A549 (cell line): ENCODE data around the gene SLC6A16. TPM values are rescaled to one million over a fixed set of nuclear protein-coding genes. Genes with fewer than 3 reads are reported as not detected.
"Not testable (repeated sequence)": the region's sequence is repeated elsewhere in the genome, so short reads cannot be mapped to it uniquely, and the experiment has no call there.

Source experiments
- ATAC-seq, 2 experiments: fragments of 200-7000 bp in 1 of 2; fragments of >200 bp in 1 of 2; cut with Nextera tagmentation in 1 of 2; cut with Tn5 transposase in 1 of 2; 3 replicates each; pipeline versions ENCODE4 v1.8.0 to v1.9.1; 2018 to 2020; ENCODE audit warnings: mild to moderate bottlenecking in 1 of 2, moderate library complexity in 1 of 2
- CTCF ChIA-PET: fragments of 300-600 bp; sonication (Branson Sonifier 250); formaldehyde crosslinking; extraction: SDS; loops from one replicate; lab custom pipeline; 2021; ENCODE audit warnings: antibody characterized with exemption, inconsistent platforms; lab: Yijun Ruan, JAX
- POLR2A ChIA-PET: fragments of 350-600 bp; formaldehyde crosslinking; extraction: SDS; loops from one replicate; lab custom pipeline; 2021; ENCODE audit warnings: antibody characterized with exemption, inconsistent platforms; lab: Yijun Ruan, JAX
- DNase-seq, 2 experiments: peaks; one replicate each; pipeline versions ENCODE4 v3.0.0 to v3.0.0-alpha.2; 2011 to 2016; ENCODE audit warnings: low read depth in 1 of 2, low spot score in 1 of 2
- FAIRE-seq: peaks from 2 replicates; lab custom pipeline; 2011; peaks lifted over from hg19 to GRCh38; lab: Jason Lieb, UNC
- H3K27ac ChIP-seq, 2 experiments: fragments of >200 bp; sonication (Bioruptor Twin); formaldehyde crosslinking; 3 replicates each; pipeline ENCODE4 v1.5.1; 2016 to 2017
- H3K4me1 ChIP-seq: fragments of >200 bp; sonication (Bioruptor Twin); formaldehyde crosslinking; 3 replicates; pipeline ENCODE4 v1.6.1; 2016
- H3K4me2 ChIP-seq: fragments of >200 bp; sonication (Bioruptor Twin); formaldehyde crosslinking; 3 replicates; pipeline ENCODE4 v1.6.1; 2016
- H3K4me3 ChIP-seq: fragments of >200 bp; sonication (Bioruptor Twin); formaldehyde crosslinking; 3 replicates; pipeline ENCODE4 v1.5.1; 2016
- H3K9me3 ChIP-seq: fragments of >200 bp; sonication (Bioruptor Twin); formaldehyde crosslinking; 3 replicates; pipeline ENCODE4 v1.6.1; 2016
- BHLHE40 ChIP-seq: IDR thresholded peaks from 2 replicates; pipeline ENCODE4 v1.6.1; 2012; ENCODE audit warnings: low read depth, low read length, inconsistent platforms
- CBX8 ChIP-seq: fragments of 200-600 bp; sonication (generic); IDR thresholded peaks from 2 replicates; pipeline ENCODE4 v1.6.1; 2016
- CEBPB ChIP-seq, 2 experiments: fragments of >200 bp in 1 of 2; sonication (Bioruptor Twin) in 1 of 2; formaldehyde crosslinking in 1 of 2; IDR thresholded peaks; 2 replicates each; pipeline ENCODE4 v1.6.1; 2012 to 2016
- CHD2 ChIP-seq: fragments of 150-350 bp; IDR thresholded peaks from 2 replicates; pipeline ENCODE4 v1.6.1; 2014; ENCODE audit warnings: low read length; ENCODE audit not compliant: partially characterized antibody
- CHD4 ChIP-seq: fragments of 200-600 bp; sonication (generic); IDR thresholded peaks from 2 replicates; pipeline ENCODE4 v1.6.1; 2016; ENCODE audit warnings: antibody characterized with exemption, mild to moderate bottlenecking, borderline replicate concordance
- EP300 ChIP-seq, 2 experiments: fragments of >200 bp; sonication (Bioruptor Twin); formaldehyde crosslinking; IDR thresholded peaks; 2 replicates in 1 of 2; 3 replicates in 1 of 2; pipeline ENCODE4 v1.6.1; 2016 to 2017
- ESRRA ChIP-seq: fragments of 150-350 bp; IDR thresholded peaks from 2 replicates; pipeline ENCODE4 v1.6.1; 2014; ENCODE audit warnings: mild to moderate bottlenecking, low read length, borderline replicate concordance
- FOSL2 ChIP-seq, 2 experiments: fragments of 450-650 bp in 1 of 2; fragments of >200 bp in 1 of 2; sonication (Bioruptor Twin) in 1 of 2; formaldehyde crosslinking; IDR thresholded peaks; 2 replicates each; pipeline versions ENCODE4 v1.5.0 to v1.6.1; 2016 to 2020; ENCODE audit warnings: mild to moderate bottlenecking in 1 of 2, moderate library complexity in 1 of 2
- HDAC2 ChIP-seq: fragments of 200-600 bp; sonication (generic); IDR thresholded peaks from 2 replicates; pipeline ENCODE4 v1.6.1; 2016
- HOXA7 ChIP-seq: fragments of 250-450 bp; sonication (Bioruptor Pico); IDR thresholded peaks from 2 replicates; pipeline ENCODE4 v1.5.0; 2020; ENCODE audit warnings: mild to moderate bottlenecking, moderate library complexity
- HOXB5 ChIP-seq: fragments of 250-450 bp; sonication (Bioruptor Pico); IDR thresholded peaks from 2 replicates; pipeline ENCODE4 v1.5.0; 2020; ENCODE audit warnings: mild to moderate bottlenecking, moderate library complexity
- JUN ChIP-seq, 2 experiments: fragments of >200 bp; sonication (Bioruptor Twin); formaldehyde crosslinking; IDR thresholded peaks; 2 replicates in 1 of 2; 3 replicates in 1 of 2; pipeline ENCODE4 v1.6.1; 2016 to 2017
- KDM1A ChIP-seq: fragments of 200-600 bp; sonication (generic); IDR thresholded peaks from 2 replicates; pipeline ENCODE4 v1.6.1; 2016; ENCODE audit warnings: low read depth, mild to moderate bottlenecking
- MAFK ChIP-seq: fragments of 450-650 bp; IDR thresholded peaks from 2 replicates; pipeline ENCODE4 v1.6.1; 2014; ENCODE audit not compliant: partially characterized antibody
- MAZ ChIP-seq: fragments of 150-350 bp; IDR thresholded peaks from 2 replicates; pipeline ENCODE4 v1.6.1; 2014; ENCODE audit warnings: antibody characterized with exemption, low read depth, low read length, borderline replicate concordance
- NPAS2 ChIP-seq: fragments of 250-450 bp; sonication (Bioruptor Pico); IDR thresholded peaks from 2 replicates; pipeline ENCODE4 v1.8.0; 2022; ENCODE audit warnings: mild to moderate bottlenecking, moderate library complexity, borderline replicate concordance
- NR3C1 ChIP-seq: fragments of >200 bp; sonication (Bioruptor Twin); formaldehyde crosslinking; IDR thresholded peaks from 3 replicates; pipeline ENCODE4 v1.6.1; 2017
- RAD21 ChIP-seq, 2 experiments: fragments of >200 bp in 1 of 2; sonication (Bioruptor Twin) in 1 of 2; formaldehyde crosslinking in 1 of 2; IDR thresholded peaks in 1 of 2; conservative IDR thresholded peaks in 1 of 2; 2 replicates in 1 of 2; 3 replicates in 1 of 2; pipeline ENCODE4 v1.6.1; 2012 to 2018; ENCODE audit warnings: inconsistent platforms in 1 of 2
- RCOR1 ChIP-seq: fragments of 150-350 bp; IDR thresholded peaks from 2 replicates; pipeline ENCODE4 v1.6.1; 2014; ENCODE audit warnings: antibody characterized with exemption, low read length, low read depth
- RFX5 ChIP-seq: fragments of 450-650 bp; IDR thresholded peaks from 2 replicates; pipeline ENCODE4 v1.7.1; 2014; ENCODE audit warnings: antibody characterized with exemption, mild to moderate bottlenecking, moderate library complexity
- RNF2 ChIP-seq: fragments of 200-600 bp; sonication (generic); IDR thresholded peaks from 2 replicates; pipeline ENCODE4 v1.6.1; 2016; ENCODE audit warnings: low read depth, mild to moderate bottlenecking, antibody characterized with exemption, moderate library complexity, borderline replicate concordance
- SREBF2 ChIP-seq: fragments of 450-650 bp; IDR thresholded peaks from 2 replicates; pipeline ENCODE4 v1.6.1; 2014; ENCODE audit warnings: mild to moderate bottlenecking, moderate library complexity
- TFCP2L1 ChIP-seq: fragments of 250-450 bp; sonication (Bioruptor Pico); IDR thresholded peaks from 2 replicates; pipeline ENCODE4 v1.5.0; 2021; ENCODE audit warnings: mild to moderate bottlenecking
- ZC3H11A ChIP-seq: fragments of 450-650 bp; IDR thresholded peaks from 2 replicates; pipeline ENCODE4 v1.6.1; 2014; ENCODE audit warnings: antibody characterized with exemption, mild to moderate bottlenecking
- ZNF302 ChIP-seq: fragments of 250-450 bp; sonication (Bioruptor Pico); IDR thresholded peaks from 2 replicates; pipeline ENCODE4 v1.9.0; 2021; ENCODE audit warnings: inconsistent platforms, mild to moderate bottlenecking, moderate library complexity
- ZSCAN20 ChIP-seq: fragments of 250-450 bp; sonication (Bioruptor Pico); IDR thresholded peaks from 2 replicates; pipeline ENCODE4 v1.8.0; 2022; ENCODE audit warnings: mild to moderate bottlenecking, moderate library complexity
- WGBS: methylation state at CpG from one replicate; pipeline ENCODE4 v1.1.6; 2017; ENCODE audit errors: missing lambda C conversion rate; 5-methylcytosine and 5-hydroxymethylcytosine counted together
- polyA plus RNA-seq, 4 experiments: library from polyadenylated mRNA; depleted of rRNA in 3 of 4; stranded (reverse); fragments of >200 nt; fragmentation: RNase III in 1 of 4; extraction: RNeasy Plus Mini Kit Qiagen cat#74134 plus additional on column Dnase treatment in 1 of 4; gene quantifications; 2 replicates in 3 of 4; 3 replicates in 1 of 4; pipeline ENCODE4 v1.2.3, GENCODE V29; 2011 to 2017
- TF ChIP-seq, protein P1 (sequence below): fragments of 450-650 bp; IDR thresholded peaks from 2 replicates; pipeline ENCODE4 v1.6.1; 2014; ENCODE audit warnings: antibody characterized with exemption
- TF ChIP-seq, protein P2 (sequence below): fragments of >200 bp; sonication (Bioruptor Twin); formaldehyde crosslinking; IDR thresholded peaks from 3 replicates; pipeline ENCODE4 v1.6.1; 2016

Gene SLC6A16
- polyA plus RNA-seq, 2 of the 4 experiments (the other 2 are of a cell fraction): 3.2 to 5.9 TPM

DNA sequence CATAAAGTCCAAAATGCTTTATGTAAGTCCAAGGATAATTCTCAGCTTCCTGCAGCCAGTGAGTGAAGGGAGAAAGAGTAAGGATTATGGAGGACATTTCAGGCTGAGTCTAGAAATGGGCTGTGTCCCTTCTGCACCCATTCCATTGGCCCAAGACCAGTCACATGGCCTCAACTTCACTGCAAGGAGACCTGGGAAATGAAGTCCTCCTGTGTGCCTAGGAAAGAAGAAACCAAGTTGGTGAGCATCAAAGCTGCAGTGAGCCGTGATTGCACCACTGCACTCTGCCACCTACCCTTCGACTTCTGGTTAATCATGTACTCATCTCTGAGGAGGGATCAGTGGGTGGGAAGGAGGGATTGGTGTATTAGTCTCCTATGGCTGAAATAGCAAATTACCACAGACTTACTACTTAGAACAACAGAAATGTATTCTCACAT is 6.6 kb upstream of the SLC6A16 start:
- FAIRE-seq (no peak), DNase-seq (peak; percentile 60 to 77), ATAC-seq (peak; percentile 84 to 91)
- CTCF ChIA-PET: interaction anchor here (0.8 to 2.0 kb wide), 6 partner anchors 13 to 133 kb away, joined by 3 to 7 read pairs (median 5); no protein-coding TSS in a partner anchor
- Histone ChIP-seq H3K4me3 (no peak overlapping the region), H3K27ac (no peak overlapping the region), H3K9me3 (no peaks in the 10 kb centered on the region), H3K4me2 (no peak overlapping the region), H3K4me1 (no peaks in the 10 kb centered on the region)
- 29% methylated on average over 2 of the region's 2 CpGs for WGBS
- POLR2A ChIA-PET: no interaction called here
- no peak for TF ChIP-seq CHD2
- TF ChIP-seq, protein P1, sequence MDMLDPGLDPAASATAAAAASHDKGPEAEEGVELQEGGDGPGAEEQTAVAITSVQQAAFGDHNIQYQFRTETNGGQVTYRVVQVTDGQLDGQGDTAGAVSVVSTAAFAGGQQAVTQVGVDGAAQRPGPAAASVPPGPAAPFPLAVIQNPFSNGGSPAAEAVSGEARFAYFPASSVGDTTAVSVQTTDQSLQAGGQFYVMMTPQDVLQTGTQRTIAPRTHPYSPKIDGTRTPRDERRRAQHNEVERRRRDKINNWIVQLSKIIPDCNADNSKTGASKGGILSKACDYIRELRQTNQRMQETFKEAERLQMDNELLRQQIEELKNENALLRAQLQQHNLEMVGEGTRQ: peak; percentile 88

DNA sequence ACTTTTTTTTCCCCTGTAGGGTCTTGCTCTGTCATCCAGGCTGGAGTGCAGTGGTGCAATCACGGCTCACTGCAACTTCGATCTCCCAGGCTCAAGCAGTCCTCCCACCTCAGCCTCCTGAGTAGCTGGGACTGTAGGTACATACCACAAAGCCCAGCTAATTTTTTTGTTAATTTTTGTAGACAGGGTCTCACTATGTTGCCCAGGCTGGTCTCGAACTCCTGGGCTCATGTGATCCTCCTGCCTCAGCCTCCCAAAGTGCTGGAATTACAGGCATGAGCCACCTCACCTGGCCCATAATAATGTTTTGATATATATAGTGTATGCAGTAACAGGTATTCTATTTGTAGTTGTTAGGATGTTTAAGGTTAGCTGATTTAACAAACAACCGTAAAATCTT is 6.2 kb upstream of the SLC6A16 start:
- H3K4me1 ChIP-seq, H3K9me3 ChIP-seq, FAIRE-seq, H3K4me2 ChIP-seq, H3K27ac ChIP-seq, ATAC-seq, POLR2A ChIA-PET, DNase-seq, H3K4me3 ChIP-seq: not testable (repeated sequence)
- 88% methylated on average over 4 of the region's 4 CpGs for WGBS
- CTCF ChIA-PET: interaction anchor here (0.8 to 2.0 kb wide), 6 partner anchors 13 to 132 kb away, joined by 3 to 7 read pairs (median 5); no protein-coding TSS in a partner anchor

DNA sequence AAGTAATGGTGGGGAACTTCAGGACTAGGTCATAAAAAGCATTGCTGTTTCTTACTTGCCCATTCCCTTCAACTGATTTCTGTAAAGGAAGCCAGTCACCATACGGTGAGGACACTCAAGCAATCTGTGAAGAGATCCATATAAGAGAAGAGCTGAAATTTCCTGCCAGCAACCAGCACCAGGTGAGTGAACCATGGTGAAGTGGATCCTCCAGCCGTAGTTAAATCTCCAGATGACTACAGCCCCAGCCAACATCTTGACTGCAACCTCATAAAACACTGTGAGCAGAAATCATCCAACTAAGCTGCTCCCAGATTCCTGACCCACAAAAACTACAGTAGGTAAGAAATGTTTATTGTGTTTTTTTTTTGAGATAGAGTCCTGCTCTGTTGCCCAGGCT is 3.8 kb upstream of the SLC6A16 start:
- ChIA-PET CTCF (interaction anchor here (1.0 to 3.4 kb wide), 6 partner anchors 16 to 141 kb away, joined by 3 to 18 read pairs (median 4); no protein-coding TSS in a partner anchor), POLR2A (no interaction called here)
- ATAC-seq (no peak), DNase-seq (no peak), FAIRE-seq (no peak)
- H3K4me2 ChIP-seq: no peak overlapping the region
- H3K4me3 ChIP-seq: no peak overlapping the region
- WGBS: 100% methylated on average over 2 of the region's 2 CpGs
- TF ChIP-seq KDM1A (no peak), CHD4 (no peak), ZSCAN20 (no peak), JUN (IDR thresholded peaks at IDR 0.05) (no peak), ZNF302 (no peak), HOXA7 (CRISPR knock-in tag) (no peak), EP300 (IDR thresholded peaks at IDR 0.05) (no peak)
- no peak overlapping the region for H3K27ac ChIP-seq
- H3K4me1 ChIP-seq: no peaks in the 10 kb centered on the region
- no peaks in the 10 kb centered on the region for H3K9me3 ChIP-seq

DNA sequence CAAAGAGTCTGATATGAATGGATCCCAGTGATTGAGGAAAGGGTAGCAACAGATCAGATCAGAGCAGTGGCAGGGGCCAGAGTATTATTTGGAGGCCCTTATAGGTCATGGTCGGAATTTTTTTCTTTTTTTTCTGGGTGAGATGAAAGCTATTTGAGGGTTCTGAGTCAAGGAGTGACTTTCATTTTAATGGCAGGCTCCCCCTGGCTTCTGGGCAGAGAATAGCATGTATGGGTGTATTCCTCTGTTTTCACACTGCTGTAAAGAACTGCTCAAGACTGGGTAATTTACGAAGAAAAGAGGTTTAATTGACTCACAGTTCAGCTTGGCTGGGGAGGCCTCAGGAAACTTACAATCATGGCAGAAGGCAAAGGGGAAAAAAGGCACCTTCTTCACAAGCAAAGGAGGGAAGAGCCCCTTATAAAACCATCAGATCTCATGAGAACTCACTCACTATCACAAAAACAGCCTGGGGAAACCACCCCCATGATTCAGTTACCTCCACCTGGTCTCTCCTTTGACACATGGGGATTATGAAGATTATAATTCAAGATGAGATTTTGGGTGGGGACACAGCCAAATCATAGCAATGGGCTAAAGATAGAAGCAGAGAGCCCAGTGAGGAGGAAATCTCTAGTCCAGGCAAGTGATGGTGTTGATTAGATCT is 3.0 kb upstream of the SLC6A16 start:
- Histone ChIP-seq H3K4me2 (no peak overlapping the region), H3K4me3 (no peak overlapping the region), H3K9me3 (peaks cover 4% of the 10 kb centered on the region; the same call in 1 of the 3 replicates), H3K4me1 (no peaks in the 10 kb centered on the region), H3K27ac (no peak overlapping the region)
- POLR2A ChIA-PET: no interaction called here
- ATAC-seq (peak; percentile 72 to 74; a peak in 4 of 6 replicates), DNase-seq (peak; percentile 51 to 56), FAIRE-seq (no peak)
- 46% methylated on average over 2 of the region's 2 CpGs for WGBS
- CTCF ChIA-PET: interaction anchor here (0.6 to 3.4 kb wide), 28 partner anchors 10 to 696 kb away, joined by 3 to 18 read pairs (median 4); no protein-coding TSS in a partner anchor
- TF ChIP-seq CBX8: no peak
- TF ChIP-seq ZSCAN20: no peak
- peak in 1 of 2 experiments; percentile 35; a peak in 3 of 5 replicates for TF ChIP-seq RAD21 (conservative IDR thresholded peaks at IDR 0.05 in 1 of 2, IDR thresholded peaks at IDR 0.05 in 1 of 2)
- no peak for TF ChIP-seq RNF2
- no peak for TF ChIP-seq KDM1A
- TF ChIP-seq TFCP2L1 (CRISPR knock-in tag): no peak
- TF ChIP-seq MAZ: no peak
- TF ChIP-seq FOSL2 (IDR thresholded peaks at IDR 0.05): no peak
- no peak for TF ChIP-seq FOSL2 (CRISPR knock-in tag; IDR thresholded peaks at IDR 0.05)
- TF ChIP-seq CEBPB (IDR thresholded peaks at IDR 0.05): no peak
- TF ChIP-seq RFX5: no peak
- TF ChIP-seq SREBF2: no peak
- TF ChIP-seq, protein P2, sequence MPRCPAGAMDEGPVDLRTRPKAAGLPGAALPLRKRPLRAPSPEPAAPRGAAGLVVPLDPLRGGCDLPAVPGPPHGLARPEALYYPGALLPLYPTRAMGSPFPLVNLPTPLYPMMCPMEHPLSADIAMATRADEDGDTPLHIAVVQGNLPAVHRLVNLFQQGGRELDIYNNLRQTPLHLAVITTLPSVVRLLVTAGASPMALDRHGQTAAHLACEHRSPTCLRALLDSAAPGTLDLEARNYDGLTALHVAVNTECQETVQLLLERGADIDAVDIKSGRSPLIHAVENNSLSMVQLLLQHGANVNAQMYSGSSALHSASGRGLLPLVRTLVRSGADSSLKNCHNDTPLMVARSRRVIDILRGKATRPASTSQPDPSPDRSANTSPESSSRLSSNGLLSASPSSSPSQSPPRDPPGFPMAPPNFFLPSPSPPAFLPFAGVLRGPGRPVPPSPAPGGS: no peak
- no peak for TF ChIP-seq RCOR1
- no peak for TF ChIP-seq MAFK
- TF ChIP-seq NPAS2 (CRISPR knock-in tag): no peak
- TF ChIP-seq NR3C1: no peak
- no peak for TF ChIP-seq BHLHE40
- no peak for TF ChIP-seq HDAC2
- TF ChIP-seq ESRRA: no peak
- no peak for TF ChIP-seq ZC3H11A
- TF ChIP-seq HOXB5 (CRISPR knock-in tag): no peak
